Subcutaneous adipose tissue (tissue), 4 donors: ENCODE measurements around the gene TTLL9. TPM values are rescaled to one million over a fixed set of nuclear protein-coding genes. Genes with fewer than 3 reads are reported as not detected.

Experiments
- CTCF ChIP-seq: fragments of 450-650 bp; IDR thresholded peaks from one replicate; pipeline ENCODE4 v1.5.1; 2016; ENCODE audit warnings: low read depth, mild to moderate bottlenecking, control low read depth, antibody characterized with exemption, moderate library complexity
- total RNA-seq, 4 donors: library from RNA; depleted of rRNA; stranded (reverse); fragments of >200 nt; gene quantifications; one replicate each; pipeline ENCODE4 v1.1.0, GENCODE V29; 2016

The TTLL9 gene
- total RNA-seq, 4 donors from 2014 or later = 0.38 to 0.66 (median 0.51) TPM; not detected in 1

- no peak for TF ChIP-seq CTCF
Observed at GRCh38 chr20:31839782-31840487, 30.5 kb upstream of the TTLL9 start.

GRCh38 chr20:31840906-31841816 lies 29.3 kb upstream of the TTLL9 start:
- TF ChIP-seq CTCF = no peak

GRCh38 chr20:31841928-31842327 lies 28.5 kb upstream of the TTLL9 start:
- no peak for TF ChIP-seq CTCF

GRCh38 chr20:31842471-31843157 lies 27.8 kb upstream of the TTLL9 start:
- TF ChIP-seq CTCF = no peak

GRCh38 chr20:31843288-31843687 lies 27.1 kb upstream of the TTLL9 start:
- TF ChIP-seq CTCF = no peak

- TF ChIP-seq CTCF = no peak
Observed at GRCh38 chr20:31843881-31844280, 26.6 kb upstream of the TTLL9 start.
